AG04449 (cell line): Measurements from ENCODE around the gene TPBGL.

ENCODE experiments used
- CTCF ChIA-PET: fragments of 350-600 bp; formaldehyde crosslinking; extraction: SDS; loops from one replicate; lab custom pipeline; 2021; ENCODE audit warnings: antibody characterized with exemption; lab: Yijun Ruan, JAX
- POLR2A ChIA-PET: fragments of 400-600, 350-600 bp; formaldehyde crosslinking; extraction: SDS; loops from one replicate; lab custom pipeline; 2020; ENCODE audit warnings: antibody characterized with exemption, inconsistent platforms; lab: Yijun Ruan, JAX
- DNase-seq: peaks from one replicate; pipeline ENCODE4 v3.0.0-alpha.2; 2010; ENCODE audit warnings: low read depth, low spot score
- H3K4me3 ChIP-seq: 2 replicates; pipeline ENCODE4 v1.5.1; 2011; ENCODE audit warnings: low read depth, mild to moderate bottlenecking, control low read depth, low read length
- CTCF ChIP-seq: IDR thresholded peaks from one replicate; pipeline ENCODE4 v1.5.1; 2011; ENCODE audit warnings: mild to moderate bottlenecking, moderate library complexity, low read length, control low read depth, inconsistent platforms; ENCODE audit not compliant: insufficient read depth; ENCODE audit errors: missing control alignments

TPBGL gene

GRCh38 chr11:75260396-75261170, 20.0 kb downstream of the TPBGL start:
- no peak overlapping the region for H3K4me3 ChIP-seq
- no peak for DNase-seq
- TF ChIP-seq CTCF: no peak
- ChIA-PET CTCF (interaction anchor here (0.7 to 6.1 kb wide), 5 partner anchors 9 to 21 kb away, joined by 3 to 44 read pairs (median 4); no protein-coding TSS in a partner anchor), POLR2A (no interaction called here)

GRCh38 chr11:75261902-75262361, 21.4 kb downstream of the TPBGL start:
- no peak for TF ChIP-seq CTCF
- ChIA-PET POLR2A (no interaction called here), CTCF (interaction anchor here (1.3 to 6.1 kb wide), 7 partner anchors 10 to 123 kb away, joined by 3 to 44 read pairs (median 5); partner anchors contain the start of gene TPBGL)
- no peak overlapping the region for H3K4me3 ChIP-seq
- no peak for DNase-seq

- ChIA-PET POLR2A (no interaction called here), CTCF (interaction anchor here (1.3 to 6.1 kb wide), 7 partner anchors 9 to 122 kb away, joined by 3 to 44 read pairs (median 5); partner anchors contain the start of gene TPBGL)
- no peak for TF ChIP-seq CTCF
- DNase-seq: no peak
- no peak overlapping the region for H3K4me3 ChIP-seq
Observed at GRCh38 chr11:75262436-75262835, 21.9 kb downstream of the TPBGL start.

GRCh38 chr11:75262961-75263852, 22.6 kb downstream of the TPBGL start:
- DNase-seq: no peak
- ChIA-PET POLR2A (no interaction called here), CTCF (interaction anchor here (1.3 to 6.1 kb wide), 6 partner anchors 8 to 30 kb away, joined by 4 to 44 read pairs (median 11); partner anchors contain the start of gene TPBGL)
- no peak for TF ChIP-seq CTCF
- H3K4me3 ChIP-seq: no peak overlapping the region

- no peak overlapping the region for H3K4me3 ChIP-seq
- TF ChIP-seq CTCF: no peak
- POLR2A ChIA-PET: no interaction called here
- no peak for DNase-seq
- CTCF ChIA-PET: interaction anchor here (0.8 to 6.1 kb wide), 7 partner anchors 8 to 59 kb away, joined by 3 to 44 read pairs (median 10); partner anchors contain the start of gene TPBGL
Observed at GRCh38 chr11:75263944-75264349, 23.4 kb downstream of the TPBGL start.
